SK-N-SH (cell line): ENCODE measurements around the gene SPEG. TPM values are rescaled to one million over a fixed set of nuclear protein-coding genes. Genes with fewer than 3 reads are reported as not detected.

Experiments
- CTCF ChIA-PET: fragments of 300-600, 350-600 bp; formaldehyde crosslinking; extraction: SDS; loops from one replicate; lab custom pipeline; 2021; lab: Yijun Ruan, JAX
- POLR2A ChIA-PET: fragments of 350-600 bp; sonication (Branson Sonifier 250); formaldehyde crosslinking; extraction: SDS; loops from one replicate; lab custom pipeline; 2020; ENCODE audit warnings: antibody characterized with exemption, inconsistent platforms; lab: Yijun Ruan, JAX
- DNase-seq: peaks from one replicate; pipeline ENCODE4 v3.0.0; 2012
- H2AFZ ChIP-seq: fragments of 200-600 bp; sonication (generic); 2 replicates; pipeline ENCODE4 v1.8.1; 2016; ENCODE audit warnings: antibody characterized with exemption, mild to moderate bottlenecking, low read depth
- H3F3A ChIP-seq: fragments of 200-600 bp; sonication (generic); replicated peaks from 2 replicates; pipeline ENCODE3; 2016; ENCODE audit warnings: antibody characterized with exemption, mild to moderate bottlenecking; ENCODE audit not compliant: insufficient read depth
- H3K27ac ChIP-seq, 2 experiments: fragments of 200-500 bp in 1 of 2; fragments of 200-600 bp in 1 of 2; sonication (Bioruptor generic) in 1 of 2; sonication (generic), shearing (Covaris generic) in 1 of 2; 2 replicates each; pipeline versions ENCODE4 v1.5.1 to v1.6.1; 2014 to 2016; ENCODE audit warnings: low read depth in 2 of 2, inconsistent platforms in 1 of 2, low read length in 1 of 2, mild to moderate bottlenecking in 1 of 2, mixed read lengths in 1 of 2
- H3K27me3 ChIP-seq: fragments of 200-600 bp; sonication (generic), shearing (Covaris generic); 2 replicates; pipeline ENCODE4 v1.6.1; 2016; ENCODE audit warnings: mixed run types; ENCODE audit not compliant: insufficient read depth
- H3K36me3 ChIP-seq, 2 experiments: fragments of 200-500 bp in 1 of 2; fragments of 200-600 bp in 1 of 2; sonication (Bioruptor generic) in 1 of 2; sonication (generic) in 1 of 2; replicated peaks in 1 of 2; 2 replicates each; pipeline versions ENCODE3 to v1.5.1; 2014 to 2016; ENCODE audit warnings: low read length in 1 of 2, mild to moderate bottlenecking in 1 of 2; ENCODE audit not compliant: insufficient read depth in 2 of 2, control insufficient read depth in 1 of 2
- H3K4me1 ChIP-seq, 2 experiments: fragments of 200-500 bp in 1 of 2; fragments of 200-600 bp in 1 of 2; sonication (Bioruptor generic) in 1 of 2; sonication (generic), shearing (Covaris generic) in 1 of 2; 2 replicates each; pipeline versions ENCODE4 v1.5.1 to v1.6.1; 2014 to 2016; ENCODE audit warnings: low read depth in 1 of 2, low read length in 1 of 2, mixed run types in 1 of 2; ENCODE audit not compliant: insufficient read depth in 2 of 2, control insufficient read depth in 1 of 2
- H3K4me2 ChIP-seq: fragments of 200-600 bp; sonication (generic), shearing (Covaris generic); 2 replicates; pipeline ENCODE4 v1.6.1; 2017; ENCODE audit warnings: mixed run types
- H3K4me3 ChIP-seq, 2 experiments: fragments of 200-500 bp in 1 of 2; fragments of 200-600 bp in 1 of 2; sonication (Bioruptor generic) in 1 of 2; sonication (generic), shearing (Covaris generic) in 1 of 2; 2 replicates each; pipeline versions ENCODE4 v1.5.1 to v1.8.1; 2014 to 2016; ENCODE audit warnings: low read depth in 2 of 2, inconsistent platforms in 1 of 2, low read length in 1 of 2, mild to moderate bottlenecking in 1 of 2, mixed read lengths in 1 of 2, moderate library complexity in 1 of 2
- H3K79me2 ChIP-seq: fragments of 200-600 bp; sonication (generic); 2 replicates; pipeline ENCODE4 v1.8.1; 2017; ENCODE audit warnings: mild to moderate bottlenecking; ENCODE audit not compliant: insufficient read depth
- H3K9ac ChIP-seq: fragments of 200-600 bp; sonication (generic); 2 replicates; pipeline ENCODE4 v1.6.1; 2017; ENCODE audit warnings: mixed run types
- H3K9me2 ChIP-seq: fragments of 200-600 bp; sonication (generic); 2 replicates; pipeline ENCODE4 v1.6.1; 2017; ENCODE audit warnings: mixed run types
- H3K9me3 ChIP-seq: fragments of 200-600 bp; sonication (generic); 2 replicates; pipeline ENCODE4 v1.6.1; 2017; ENCODE audit warnings: mixed run types, mild to moderate bottlenecking, moderate library complexity
- H4K20me1 ChIP-seq: fragments of 200-600 bp; sonication (generic); 2 replicates; pipeline ENCODE4 v1.6.1; 2017; ENCODE audit warnings: mild to moderate bottlenecking, mixed run types; ENCODE audit not compliant: insufficient read depth
- CHD2 ChIP-seq: fragments of 150-350 bp; IDR thresholded peaks from 2 replicates; pipeline ENCODE4 v1.6.1; 2018; ENCODE audit warnings: low read length; ENCODE audit not compliant: partially characterized antibody
- ELF1 ChIP-seq: IDR thresholded peaks from 2 replicates; pipeline ENCODE4 v1.4.0; 2012
- EP300 ChIP-seq, 2 experiments: IDR thresholded peaks; 2 replicates each; pipeline versions ENCODE4 v1.4.0 to v1.6.1; 2012; ENCODE audit warnings: borderline replicate concordance in 1 of 2, low read depth in 1 of 2, low read length in 1 of 2
- FOSL2 ChIP-seq: IDR thresholded peaks from 2 replicates; pipeline ENCODE4 v1.4.0; 2012; ENCODE audit warnings: low read depth, mild to moderate bottlenecking, moderate library complexity, borderline replicate concordance
- FOXJ3 ChIP-seq: sonication (generic); formaldehyde crosslinking; IDR thresholded peaks from 2 replicates; pipeline ENCODE4 v1.5.1; 2020; ENCODE audit warnings: mild to moderate bottlenecking, missing genetic modification reagents
- JUND ChIP-seq: IDR thresholded peaks from 2 replicates; pipeline ENCODE4 v1.4.0; 2012
- MXI1 ChIP-seq: IDR thresholded peaks from 2 replicates; pipeline ENCODE4 v1.6.1; 2012; ENCODE audit warnings: mild to moderate bottlenecking, low read depth, low read length, improper control_type of control experiment
- NFIC ChIP-seq: IDR thresholded peaks from 2 replicates; pipeline ENCODE4 v1.4.0; 2012; ENCODE audit warnings: borderline replicate concordance
- POLR2AphosphoS5 ChIP-seq: IDR thresholded peaks from 2 replicates; pipeline ENCODE4 v1.6.1; 2012; ENCODE audit warnings: low read depth, low read length
- RAD21 ChIP-seq: IDR thresholded peaks from 2 replicates; pipeline ENCODE4 v1.6.1; 2012; ENCODE audit warnings: mild to moderate bottlenecking, low read length
- RCOR1 ChIP-seq: fragments of 150-350 bp; IDR thresholded peaks from 2 replicates; pipeline ENCODE4 v1.6.1; 2017; ENCODE audit warnings: antibody characterized with exemption, low read length
- SIN3A ChIP-seq: IDR thresholded peaks from 2 replicates; pipeline ENCODE4 v1.6.1; 2012; ENCODE audit warnings: low read depth, mild to moderate bottlenecking, low read length, moderate library complexity, borderline replicate concordance
- TCF12 ChIP-seq: IDR thresholded peaks from 2 replicates; pipeline ENCODE4 v1.4.0; 2012
- TEAD4 ChIP-seq: IDR thresholded peaks from 2 replicates; pipeline ENCODE4 v1.4.0; 2012; ENCODE audit warnings: mild to moderate bottlenecking, borderline replicate concordance; ENCODE audit not compliant: insufficient read depth
- WGBS: methylation state at CpG from one replicate; pipeline ENCODE4 v1.1.6; 2017; ENCODE audit warnings: low lambda C conversion rate; 5-methylcytosine and 5-hydroxymethylcytosine counted together
- polyA plus RNA-seq, 3 experiments: library from polyadenylated mRNA; depleted of rRNA; stranded (reverse); fragments of >200 nt; gene quantifications; 2 replicates each; pipeline ENCODE4 v1.2.3, GENCODE V29; 2012
- TF ChIP-seq, protein P1 (sequence below): IDR thresholded peaks from 2 replicates; pipeline ENCODE4 v1.6.1; 2012; ENCODE audit warnings: mild to moderate bottlenecking, low read depth, low read length, moderate library complexity
- TF ChIP-seq, protein P2 (sequence below): fragments of 200-600 bp; sonication (generic); IDR thresholded peaks from 2 replicates; pipeline ENCODE4 v1.6.1; 2017; ENCODE audit warnings: antibody characterized with exemption, mild to moderate bottlenecking, moderate library complexity
- TF ChIP-seq, protein P3 (sequence below): IDR thresholded peaks from 2 replicates; pipeline ENCODE4 v1.4.0; 2012; ENCODE audit warnings: low read depth, borderline replicate concordance
- TF ChIP-seq, protein P4 (sequence below): IDR thresholded peaks from 2 replicates; pipeline ENCODE4; 2012
- TF ChIP-seq, protein P5 (sequence below): fragments of 150-350 bp; IDR thresholded peaks from 2 replicates; pipeline ENCODE4 v1.6.1; 2017; ENCODE audit warnings: antibody characterized with exemption, low read length, low read depth, borderline replicate concordance

The SPEG gene
- polyA plus RNA-seq, 1 of the 3 experiments (the other 2 are of a cell fraction), result 107 TPM

DNA sequence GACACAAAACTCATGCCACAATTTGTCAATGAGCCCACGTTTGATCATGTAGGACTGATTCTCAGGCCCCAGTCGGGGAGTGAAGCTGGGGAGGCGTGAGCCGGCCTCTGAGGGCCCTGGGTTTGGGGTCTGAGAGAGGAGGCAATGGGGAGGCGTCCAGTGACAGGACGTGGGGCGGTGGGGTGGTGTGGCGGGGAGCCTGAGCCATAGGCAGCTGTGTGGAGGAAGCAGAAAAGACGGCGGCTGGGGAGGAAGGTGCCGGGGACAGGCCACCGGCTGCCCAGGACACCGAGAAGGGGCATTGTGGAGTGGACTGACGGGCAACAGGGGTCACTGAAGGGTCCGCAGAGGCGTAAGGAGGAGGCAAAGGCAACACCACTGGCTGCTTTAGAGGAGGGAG is 101.8 kb downstream of the SPEG start:
- Histone ChIP-seq H3K36me3 (peaks cover 9 to 28% of the 10 kb centered on the region in 2 experiments), H3K9me3 (no peaks in the 10 kb centered on the region), H4K20me1 (peaks cover 10% of the 10 kb centered on the region), H3K27me3 (no peaks in the 10 kb centered on the region), H3K4me2 (no peak overlapping the region), H3K79me2 (no peaks in the 10 kb centered on the region), H3K4me3 (no peak overlapping the region), H3K9ac (no peak overlapping the region), H3K9me2 (no peaks in the 10 kb centered on the region), H3K27ac (no peak overlapping the region), H3K4me1 (peaks cover 0 to 7% of the 10 kb centered on the region in 2 experiments; a peak in 1 of 4 replicates), H3F3A (no peaks in the 10 kb centered on the region), H2AFZ (no peak overlapping the region)
- ChIA-PET CTCF (interaction anchor here (1.2 to 62.1 kb wide), 6 partner anchors 8 to 147 kb away, joined by 3 to 2824 read pairs (median 14); partner anchors contain the start of genes ASIC4 and GMPPA), POLR2A (no interaction called here)
- WGBS, result 88% methylated on average over 15 of the region's 16 CpGs
- DNase-seq, result no peak
- no peak for TF ChIP-seq EP300 (IDR thresholded peaks at IDR 0.05; ENCODE audit: borderline replicate concordance in 1 of 2, low read depth in 1 of 2, low read length in 1 of 2)
- TF ChIP-seq, protein P1, sequence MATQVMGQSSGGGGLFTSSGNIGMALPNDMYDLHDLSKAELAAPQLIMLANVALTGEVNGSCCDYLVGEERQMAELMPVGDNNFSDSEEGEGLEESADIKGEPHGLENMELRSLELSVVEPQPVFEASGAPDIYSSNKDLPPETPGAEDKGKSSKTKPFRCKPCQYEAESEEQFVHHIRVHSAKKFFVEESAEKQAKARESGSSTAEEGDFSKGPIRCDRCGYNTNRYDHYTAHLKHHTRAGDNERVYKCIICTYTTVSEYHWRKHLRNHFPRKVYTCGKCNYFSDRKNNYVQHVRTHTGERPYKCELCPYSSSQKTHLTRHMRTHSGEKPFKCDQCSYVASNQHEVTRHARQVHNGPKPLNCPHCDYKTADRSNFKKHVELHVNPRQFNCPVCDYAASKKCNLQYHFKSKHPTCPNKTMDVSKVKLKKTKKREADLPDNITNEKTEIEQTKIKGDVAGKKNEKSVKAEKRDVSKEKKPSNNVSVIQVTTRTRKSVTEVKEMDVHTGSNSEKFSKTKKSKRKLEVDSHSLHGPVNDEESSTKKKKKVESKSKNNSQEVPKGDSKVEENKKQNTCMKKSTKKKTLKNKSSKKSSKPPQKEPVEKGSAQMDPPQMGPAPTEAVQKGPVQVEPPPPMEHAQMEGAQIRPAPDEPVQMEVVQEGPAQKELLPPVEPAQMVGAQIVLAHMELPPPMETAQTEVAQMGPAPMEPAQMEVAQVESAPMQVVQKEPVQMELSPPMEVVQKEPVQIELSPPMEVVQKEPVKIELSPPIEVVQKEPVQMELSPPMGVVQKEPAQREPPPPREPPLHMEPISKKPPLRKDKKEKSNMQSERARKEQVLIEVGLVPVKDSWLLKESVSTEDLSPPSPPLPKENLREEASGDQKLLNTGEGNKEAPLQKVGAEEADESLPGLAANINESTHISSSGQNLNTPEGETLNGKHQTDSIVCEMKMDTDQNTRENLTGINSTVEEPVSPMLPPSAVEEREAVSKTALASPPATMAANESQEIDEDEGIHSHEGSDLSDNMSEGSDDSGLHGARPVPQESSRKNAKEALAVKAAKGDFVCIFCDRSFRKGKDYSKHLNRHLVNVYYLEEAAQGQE, result no peak
- TF ChIP-seq, protein P2, sequence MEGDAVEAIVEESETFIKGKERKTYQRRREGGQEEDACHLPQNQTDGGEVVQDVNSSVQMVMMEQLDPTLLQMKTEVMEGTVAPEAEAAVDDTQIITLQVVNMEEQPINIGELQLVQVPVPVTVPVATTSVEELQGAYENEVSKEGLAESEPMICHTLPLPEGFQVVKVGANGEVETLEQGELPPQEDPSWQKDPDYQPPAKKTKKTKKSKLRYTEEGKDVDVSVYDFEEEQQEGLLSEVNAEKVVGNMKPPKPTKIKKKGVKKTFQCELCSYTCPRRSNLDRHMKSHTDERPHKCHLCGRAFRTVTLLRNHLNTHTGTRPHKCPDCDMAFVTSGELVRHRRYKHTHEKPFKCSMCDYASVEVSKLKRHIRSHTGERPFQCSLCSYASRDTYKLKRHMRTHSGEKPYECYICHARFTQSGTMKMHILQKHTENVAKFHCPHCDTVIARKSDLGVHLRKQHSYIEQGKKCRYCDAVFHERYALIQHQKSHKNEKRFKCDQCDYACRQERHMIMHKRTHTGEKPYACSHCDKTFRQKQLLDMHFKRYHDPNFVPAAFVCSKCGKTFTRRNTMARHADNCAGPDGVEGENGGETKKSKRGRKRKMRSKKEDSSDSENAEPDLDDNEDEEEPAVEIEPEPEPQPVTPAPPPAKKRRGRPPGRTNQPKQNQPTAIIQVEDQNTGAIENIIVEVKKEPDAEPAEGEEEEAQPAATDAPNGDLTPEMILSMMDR, result no peak

DNA sequence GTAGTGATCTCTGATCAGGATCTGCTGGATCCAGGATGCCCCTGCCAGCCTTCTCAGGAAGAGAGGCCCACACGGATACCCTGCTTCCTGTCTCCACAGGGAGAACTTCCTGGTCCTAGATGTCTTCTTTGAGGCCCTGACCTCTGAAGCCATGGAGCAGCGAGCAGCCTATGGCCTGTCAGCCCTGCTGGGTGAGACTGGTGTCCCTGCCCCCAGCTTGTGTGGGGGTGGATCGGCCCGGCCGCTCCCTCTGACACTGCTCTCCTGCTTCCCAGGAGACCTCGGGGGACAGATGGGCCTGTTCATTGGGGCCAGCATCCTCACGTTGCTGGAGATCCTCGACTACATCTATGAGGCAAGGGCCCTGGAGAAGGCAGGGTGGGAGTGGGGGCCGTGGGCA is 102.3 kb downstream of the SPEG start:
- ChIA-PET CTCF (interaction anchor here (1.0 to 62.1 kb wide), 8 partner anchors 9 to 153 kb away, joined by 3 to 2824 read pairs (median 14); partner anchors contain the start of genes ASIC4 and GMPPA), POLR2A (no interaction called here)
- H3K27me3 ChIP-seq, result no peaks in the 10 kb centered on the region
- 89% methylated on average over 6 of the region's 9 CpGs for WGBS
- no peak for DNase-seq
- peaks cover 2 to 12% of the 10 kb centered on the region in 2 experiments; a peak in 2 of 4 replicates for H3K4me1 ChIP-seq
- H2AFZ ChIP-seq, result no peak overlapping the region
- no peak overlapping the region for H3K4me3 ChIP-seq
- peaks cover under 1% of the 10 kb centered on the region; the same call in 1 of the 2 replicates for H3K79me2 ChIP-seq
- H3K9ac ChIP-seq, result no peak overlapping the region
- H3F3A ChIP-seq, result no peaks in the 10 kb centered on the region
- H4K20me1 ChIP-seq, result peaks cover 12% of the 10 kb centered on the region
- H3K27ac ChIP-seq, result no peak overlapping the region
- H3K9me3 ChIP-seq, result no peaks in the 10 kb centered on the region
- no peak overlapping the region for H3K4me2 ChIP-seq
- no peaks in the 10 kb centered on the region for H3K9me2 ChIP-seq
- H3K36me3 ChIP-seq, result peaks cover 9 to 28% of the 10 kb centered on the region in 2 experiments
- TF ChIP-seq, protein P3, sequence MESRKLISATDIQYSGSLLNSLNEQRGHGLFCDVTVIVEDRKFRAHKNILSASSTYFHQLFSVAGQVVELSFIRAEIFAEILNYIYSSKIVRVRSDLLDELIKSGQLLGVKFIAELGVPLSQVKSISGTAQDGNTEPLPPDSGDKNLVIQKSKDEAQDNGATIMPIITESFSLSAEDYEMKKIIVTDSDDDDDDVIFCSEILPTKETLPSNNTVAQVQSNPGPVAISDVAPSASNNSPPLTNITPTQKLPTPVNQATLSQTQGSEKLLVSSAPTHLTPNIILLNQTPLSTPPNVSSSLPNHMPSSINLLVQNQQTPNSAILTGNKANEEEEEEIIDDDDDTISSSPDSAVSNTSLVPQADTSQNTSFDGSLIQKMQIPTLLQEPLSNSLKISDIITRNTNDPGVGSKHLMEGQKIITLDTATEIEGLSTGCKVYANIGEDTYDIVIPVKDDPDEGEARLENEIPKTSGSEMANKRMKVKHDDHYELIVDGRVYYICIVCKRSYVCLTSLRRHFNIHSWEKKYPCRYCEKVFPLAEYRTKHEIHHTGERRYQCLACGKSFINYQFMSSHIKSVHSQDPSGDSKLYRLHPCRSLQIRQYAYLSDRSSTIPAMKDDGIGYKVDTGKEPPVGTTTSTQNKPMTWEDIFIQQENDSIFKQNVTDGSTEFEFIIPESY, result no peak
- TF ChIP-seq, protein P4, sequence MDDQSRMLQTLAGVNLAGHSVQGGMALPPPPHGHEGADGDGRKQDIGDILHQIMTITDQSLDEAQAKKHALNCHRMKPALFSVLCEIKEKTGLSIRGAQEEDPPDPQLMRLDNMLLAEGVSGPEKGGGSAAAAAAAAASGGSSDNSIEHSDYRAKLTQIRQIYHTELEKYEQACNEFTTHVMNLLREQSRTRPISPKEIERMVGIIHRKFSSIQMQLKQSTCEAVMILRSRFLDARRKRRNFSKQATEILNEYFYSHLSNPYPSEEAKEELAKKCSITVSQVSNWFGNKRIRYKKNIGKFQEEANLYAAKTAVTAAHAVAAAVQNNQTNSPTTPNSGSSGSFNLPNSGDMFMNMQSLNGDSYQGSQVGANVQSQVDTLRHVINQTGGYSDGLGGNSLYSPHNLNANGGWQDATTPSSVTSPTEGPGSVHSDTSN, result no peak
- TF ChIP-seq TEAD4, result no peak
- no peak for TF ChIP-seq RCOR1
- no peak for TF ChIP-seq POLR2AphosphoS5
- TF ChIP-seq JUND, result no peak
- no peak for TF ChIP-seq RAD21
- no peak for TF ChIP-seq TCF12
- no peak for TF ChIP-seq FOXJ3
- no peak for TF ChIP-seq MXI1
- TF ChIP-seq, protein P5, sequence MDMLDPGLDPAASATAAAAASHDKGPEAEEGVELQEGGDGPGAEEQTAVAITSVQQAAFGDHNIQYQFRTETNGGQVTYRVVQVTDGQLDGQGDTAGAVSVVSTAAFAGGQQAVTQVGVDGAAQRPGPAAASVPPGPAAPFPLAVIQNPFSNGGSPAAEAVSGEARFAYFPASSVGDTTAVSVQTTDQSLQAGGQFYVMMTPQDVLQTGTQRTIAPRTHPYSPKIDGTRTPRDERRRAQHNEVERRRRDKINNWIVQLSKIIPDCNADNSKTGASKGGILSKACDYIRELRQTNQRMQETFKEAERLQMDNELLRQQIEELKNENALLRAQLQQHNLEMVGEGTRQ, result no peak
- TF ChIP-seq ELF1, result no peak
- TF ChIP-seq NFIC, result no peak
- no peak for TF ChIP-seq FOSL2
- no peak for TF ChIP-seq CHD2
- TF ChIP-seq SIN3A, result no peak
